HG03432 (cell line): Measurements from ENCODE around the gene EPHA5.

Source experiments
- ATAC-seq: cut with Tn5 transposase; IDR thresholded peaks from one replicate; pipeline ENCODE4 v1.9.1; 2021; ENCODE audit warnings: mild to moderate bottlenecking, moderate library complexity; ENCODE audit not compliant: unreplicated experiment

Gene EPHA5

DNA sequence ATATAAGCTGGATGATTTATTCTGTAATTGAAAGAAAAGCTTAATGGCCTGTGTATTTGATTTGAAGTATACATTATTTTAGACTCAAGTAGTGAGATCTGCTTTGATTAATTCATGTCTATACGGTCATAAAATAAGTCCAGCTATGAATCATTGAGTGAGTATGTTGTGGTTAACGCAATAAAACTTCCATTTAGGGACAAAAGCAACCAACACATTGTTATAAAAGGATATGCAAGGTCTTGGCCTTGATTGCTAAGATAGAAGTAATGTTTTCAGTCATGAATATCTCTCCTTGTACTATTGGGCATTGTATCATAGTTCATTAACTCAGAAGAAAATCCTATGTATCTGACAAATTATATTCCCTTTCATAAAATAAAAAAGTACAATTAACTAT is 162.1 kb downstream of the EPHA5 start:
- no peak for ATAC-seq

DNA sequence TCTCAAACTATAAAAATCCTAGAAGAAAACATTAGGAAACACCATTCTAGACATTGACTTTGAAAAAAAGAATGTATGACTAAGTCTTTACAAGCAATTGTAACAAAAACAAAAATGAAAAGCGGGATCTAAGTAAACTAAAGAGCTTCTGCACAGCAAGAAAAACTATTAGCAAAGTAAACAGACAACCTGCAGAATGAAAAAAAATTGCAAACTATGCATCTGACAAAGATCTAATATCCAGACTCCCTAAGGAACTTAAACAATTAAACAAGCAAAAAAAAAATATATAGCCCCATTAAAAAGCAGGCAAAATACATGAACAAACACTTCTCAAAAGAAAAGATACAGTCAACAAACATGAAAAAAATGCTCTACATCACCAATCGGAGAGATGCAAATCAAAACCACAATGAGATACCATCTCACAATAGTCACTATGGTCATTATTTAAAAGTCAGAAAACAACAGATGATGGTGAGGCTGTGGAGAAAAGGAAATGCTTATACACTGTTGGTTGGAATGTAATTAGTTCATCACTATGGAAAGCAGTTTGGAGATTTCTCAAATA is 168.1 kb downstream of the EPHA5 start:
- ATAC-seq, result no peak

DNA sequence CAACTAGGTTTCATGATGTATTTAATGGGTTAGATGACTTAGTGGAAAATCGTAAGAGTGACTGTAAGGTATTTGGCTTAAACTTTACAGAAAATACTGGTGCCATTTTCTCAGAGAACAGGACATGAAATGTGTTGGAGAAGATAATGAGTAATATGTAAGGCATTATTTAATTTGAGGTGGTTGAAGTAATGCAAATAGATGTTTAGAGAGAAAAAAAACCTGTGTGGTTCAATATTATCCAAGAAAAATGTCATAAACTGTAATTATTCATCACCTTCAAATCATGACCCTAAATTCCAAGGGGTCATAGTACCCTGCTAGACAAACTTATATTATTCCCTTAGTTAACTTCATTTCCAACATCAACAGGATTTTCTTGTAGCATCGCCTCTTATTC is 171.7 kb downstream of the EPHA5 start:
- no peak for ATAC-seq

DNA sequence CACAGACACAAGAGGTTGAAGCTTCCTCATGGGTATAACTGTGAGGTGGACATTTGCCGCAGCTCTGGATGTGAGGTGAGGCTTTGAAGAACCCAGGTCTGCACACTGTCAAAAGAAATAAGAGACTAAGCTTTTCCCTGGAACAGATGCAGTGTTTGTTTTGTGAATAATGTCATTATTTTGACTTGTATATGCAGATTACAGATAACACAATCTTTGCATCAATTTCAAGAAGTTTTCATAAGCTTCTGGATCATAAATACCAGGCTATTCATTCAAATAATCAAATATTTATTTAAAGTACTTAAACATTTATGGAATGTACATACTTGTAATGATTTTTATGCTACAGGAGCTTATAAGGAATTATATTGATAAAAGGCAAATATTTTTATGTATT is 174.8 kb downstream of the EPHA5 start:
- no peak for ATAC-seq

DNA sequence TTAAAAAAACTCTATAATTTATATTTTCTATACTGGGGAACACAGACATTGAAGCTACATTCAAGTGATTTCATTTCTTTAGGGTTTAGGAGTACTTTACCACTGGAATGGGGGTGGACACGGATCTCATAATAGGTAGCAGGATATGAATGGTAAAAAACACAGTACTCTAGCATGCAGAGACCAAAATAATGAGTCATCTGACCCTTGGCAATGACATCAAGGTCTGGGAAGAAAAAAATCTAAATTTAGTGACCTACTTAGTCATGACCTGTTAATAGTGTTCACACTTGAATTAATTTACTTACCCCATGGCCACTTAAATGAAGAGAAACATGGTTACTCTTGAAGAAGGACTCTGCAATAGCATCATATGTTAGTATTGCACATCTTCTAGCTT is 187.9 kb downstream of the EPHA5 start:
- ATAC-seq, result no peak

DNA sequence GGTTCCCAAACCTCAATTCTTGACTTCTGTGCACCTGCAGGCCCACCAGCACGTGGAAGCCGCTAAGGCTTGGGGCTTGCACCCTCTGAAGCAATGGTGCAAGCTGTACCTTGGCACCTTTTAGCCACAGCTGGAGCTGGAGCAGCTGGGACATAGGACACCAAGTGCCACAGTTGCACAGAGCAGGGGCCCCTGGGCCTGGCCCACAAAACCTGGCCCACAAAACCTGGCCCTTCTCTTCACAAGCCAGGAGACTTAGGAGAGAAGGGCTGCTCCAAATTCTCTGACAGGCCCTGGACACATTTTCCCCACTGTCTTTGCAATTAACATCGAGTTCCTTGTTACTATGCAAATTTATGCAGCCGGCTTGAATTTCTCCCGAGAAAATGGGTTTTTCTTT is 197.8 kb downstream of the EPHA5 start:
- no peak for ATAC-seq

DNA sequence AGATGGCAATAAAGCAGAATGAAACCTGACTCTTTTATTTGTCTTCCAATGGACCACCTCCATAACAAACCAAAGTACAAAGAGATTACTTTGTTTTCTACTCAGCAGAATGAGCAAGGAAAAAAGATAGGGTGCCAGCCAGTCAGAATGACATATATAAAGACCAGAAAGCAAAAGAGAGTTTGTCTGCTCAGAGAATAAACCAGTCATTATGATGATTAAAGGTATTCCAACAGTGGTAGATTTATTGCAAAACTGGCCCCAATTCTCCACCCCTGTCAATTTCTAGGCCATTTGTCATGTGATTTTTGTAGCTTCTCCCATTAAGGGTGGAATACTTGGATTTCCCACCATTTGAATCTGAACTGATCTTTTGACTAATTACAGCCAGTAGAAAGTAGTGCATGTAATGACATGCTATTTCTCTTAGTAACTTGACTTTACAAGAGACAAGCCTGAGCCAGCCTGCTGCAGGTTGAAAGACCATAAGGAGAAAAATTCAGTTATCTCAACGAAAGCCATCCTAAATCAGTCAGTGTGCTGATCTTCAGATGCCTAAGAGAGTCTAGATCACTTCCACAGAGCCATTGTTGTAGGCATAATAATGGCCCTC is 203.1 kb downstream of the EPHA5 start:
- no peak for ATAC-seq

DNA sequence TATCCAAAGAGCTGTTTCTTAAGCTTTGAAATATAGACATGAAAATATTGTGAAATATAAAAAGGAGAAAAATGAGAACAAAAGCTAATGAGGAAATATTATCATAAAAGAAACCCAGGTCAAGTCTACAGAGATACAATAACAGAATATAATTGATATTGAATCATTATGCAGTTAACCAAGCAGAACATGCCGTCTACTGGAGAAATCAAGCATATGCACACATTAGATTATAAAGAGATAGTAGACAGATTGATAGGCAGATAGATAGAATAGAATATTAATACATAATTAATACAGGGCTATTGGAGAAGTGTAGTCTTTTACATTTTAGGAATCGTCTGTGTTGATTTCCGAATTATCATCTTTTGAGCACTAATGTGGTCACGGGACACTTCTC is 208.5 kb downstream of the EPHA5 start:
- ATAC-seq, result no peak

DNA sequence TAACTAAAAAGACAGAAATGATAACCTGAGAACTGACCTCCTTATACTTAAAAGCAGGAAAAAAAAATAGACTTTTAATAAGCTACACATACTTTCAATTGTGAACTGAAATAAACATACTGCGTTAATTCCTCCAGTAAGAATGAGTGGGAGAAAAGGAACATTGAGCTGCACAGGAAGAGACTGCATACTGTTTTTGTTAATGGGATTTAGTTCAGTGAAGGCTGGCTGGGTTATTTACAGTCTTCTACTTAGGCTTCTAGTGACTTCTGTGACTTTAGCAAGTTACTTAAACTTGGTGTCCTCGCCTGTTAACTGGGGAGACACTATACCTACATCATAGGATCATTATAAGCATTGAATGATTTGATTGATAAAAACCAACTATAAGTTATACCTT is 213.3 kb downstream of the EPHA5 start:
- ATAC-seq, result no peak

DNA sequence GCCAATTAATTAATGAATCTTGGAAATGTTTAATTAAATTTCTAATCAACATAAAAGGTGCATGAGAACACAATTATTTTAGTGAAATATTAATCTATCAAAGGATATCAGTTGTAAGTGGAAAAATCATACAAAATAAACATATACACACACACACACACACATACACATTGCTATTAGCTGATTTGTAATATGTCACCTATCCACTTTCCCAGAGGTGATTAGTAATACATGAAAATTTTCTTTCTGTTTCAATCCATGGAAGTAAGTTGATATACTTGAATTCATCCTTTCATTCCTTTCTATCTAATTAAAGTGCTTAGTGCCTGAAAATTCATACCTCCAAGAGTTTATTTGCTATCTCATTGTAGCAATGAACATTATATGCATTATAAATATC is 213.7 kb downstream of the EPHA5 start:
- no peak for ATAC-seq

DNA sequence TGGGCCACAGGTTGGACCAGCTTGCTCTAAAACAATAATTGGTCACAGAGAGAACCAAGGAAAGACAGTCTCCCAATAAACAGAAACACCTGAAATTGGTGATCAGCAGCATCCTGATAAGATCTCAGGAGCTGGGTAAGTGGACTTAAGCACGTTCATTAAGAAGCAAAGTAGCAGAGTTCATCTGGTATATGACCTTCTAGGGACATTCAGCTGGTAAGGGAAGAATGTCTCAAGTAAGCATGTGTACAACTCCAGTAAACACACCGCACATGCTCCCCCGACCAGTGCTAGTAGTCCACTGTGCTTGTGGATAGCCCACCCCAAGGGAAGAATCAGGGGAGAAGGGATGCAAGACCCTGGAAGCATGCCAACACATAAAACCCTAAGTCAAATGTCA is 216.9 kb downstream of the EPHA5 start:
- ATAC-seq, result no peak

DNA sequence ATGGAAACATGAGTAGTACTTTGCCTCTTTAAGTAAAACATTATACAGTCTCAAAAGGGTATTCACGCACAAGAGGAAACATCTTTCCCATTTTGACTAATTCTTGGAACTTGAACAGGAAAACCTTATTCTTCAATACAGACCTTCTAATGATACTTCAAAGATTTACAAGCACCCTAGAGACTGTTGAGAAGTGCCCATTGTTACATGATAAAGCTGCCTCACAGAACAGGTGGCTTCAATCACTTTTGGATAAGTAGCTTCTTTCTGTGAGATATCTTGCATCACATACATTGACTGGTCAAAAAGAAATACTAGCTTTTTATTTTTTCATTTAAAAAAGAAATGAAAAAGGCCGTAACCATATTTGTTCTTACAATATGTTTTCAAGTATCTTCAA is 219.4 kb downstream of the EPHA5 start:
- peak; percentile 44 for ATAC-seq

DNA sequence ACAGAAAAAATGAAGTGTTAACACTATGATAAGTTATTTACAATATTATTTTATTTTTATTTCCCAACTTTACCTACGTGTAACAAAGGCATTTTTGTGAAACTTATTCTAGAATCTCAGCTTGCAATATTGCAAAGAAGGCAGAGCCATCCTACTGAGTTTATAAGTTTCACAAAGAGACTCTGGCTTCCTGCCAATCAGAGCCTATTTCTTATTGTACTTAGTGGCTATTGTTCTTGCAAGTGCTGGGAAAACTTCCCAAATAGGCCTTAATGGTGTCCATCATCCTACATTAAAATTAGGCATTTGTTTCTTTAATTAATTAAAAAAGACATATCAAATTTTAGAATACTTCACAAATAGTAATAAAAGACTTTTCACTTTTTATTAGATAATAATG is 233.2 kb downstream of the EPHA5 start:
- ATAC-seq, result no peak

DNA sequence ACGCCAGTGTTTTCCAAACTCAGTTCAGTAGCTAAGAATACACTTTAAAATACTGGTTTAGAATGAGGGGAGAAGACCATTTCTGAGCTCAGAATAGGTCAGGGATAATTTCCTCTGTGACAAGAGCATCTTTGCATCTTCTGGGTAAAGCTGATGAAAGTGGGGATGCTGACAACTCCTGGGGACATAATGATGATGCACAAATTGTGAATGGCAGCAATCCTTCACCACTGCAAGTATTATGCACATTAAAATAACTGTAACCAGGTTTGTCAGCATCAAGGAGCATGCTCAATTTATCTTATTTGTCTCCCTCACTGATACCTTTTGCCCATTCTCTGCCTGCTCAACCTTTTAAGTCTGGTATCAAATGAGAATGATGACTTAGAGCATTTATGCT is 248.2 kb downstream of the EPHA5 start:
- ATAC-seq, result no peak

DNA sequence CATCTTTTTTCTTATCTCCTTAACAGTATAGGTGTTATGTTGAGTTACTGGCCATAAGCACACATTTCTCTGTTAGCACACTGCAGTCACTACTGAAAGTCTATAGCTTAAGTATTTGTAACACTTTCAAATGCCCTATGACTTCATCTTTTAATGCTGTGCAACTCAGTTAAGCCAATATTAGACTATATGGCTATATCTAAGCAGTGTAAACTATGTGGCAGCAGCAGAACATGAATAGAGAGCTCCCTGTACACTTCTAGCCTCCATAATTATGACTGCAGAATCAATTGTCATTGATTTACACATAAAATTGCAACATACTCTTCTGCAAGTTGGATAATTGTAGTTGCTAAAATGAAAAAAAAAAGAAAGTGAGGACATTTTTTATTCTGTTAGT is 250.3 kb downstream of the EPHA5 start:
- ATAC-seq, result no peak

DNA sequence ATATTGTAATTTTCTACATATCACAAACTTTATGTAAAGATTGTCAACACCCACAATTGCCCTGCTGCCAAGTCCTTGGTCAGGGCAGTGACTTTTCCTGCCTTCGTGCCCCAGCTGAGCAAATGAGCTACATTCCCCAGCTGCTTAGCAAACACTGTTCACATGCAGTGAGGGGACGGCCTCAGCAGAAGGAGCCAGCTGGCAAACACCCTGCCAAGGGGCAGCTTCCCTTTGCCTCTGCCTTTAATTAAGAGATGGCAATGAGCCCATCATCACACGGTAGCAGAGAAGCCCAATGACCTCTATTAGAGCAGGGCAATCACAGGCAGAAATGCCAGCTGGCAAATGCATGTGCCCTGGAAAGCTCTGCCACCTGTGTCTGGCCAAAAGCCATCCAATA is 253.4 kb downstream of the EPHA5 start:
- ATAC-seq, result no peak

DNA sequence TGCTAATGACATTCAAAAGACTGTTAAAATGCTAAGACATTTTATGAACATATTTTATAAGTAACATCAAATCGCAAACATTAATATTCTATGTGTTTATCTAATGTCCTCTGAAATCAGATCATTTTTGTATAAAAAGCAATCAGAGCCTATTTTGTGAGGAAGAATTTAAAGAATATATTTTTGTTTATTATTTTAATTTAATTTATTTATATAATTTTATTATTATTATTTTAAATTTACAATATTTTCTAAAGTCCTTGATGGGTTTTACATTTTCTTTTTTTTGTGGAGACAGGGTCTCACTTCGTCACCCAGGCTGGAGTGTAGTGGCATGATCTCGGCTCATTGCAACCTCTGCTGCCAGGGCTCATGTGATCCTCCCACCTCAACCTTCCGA is 262.8 kb downstream of the EPHA5 start:
- no peak for ATAC-seq

DNA sequence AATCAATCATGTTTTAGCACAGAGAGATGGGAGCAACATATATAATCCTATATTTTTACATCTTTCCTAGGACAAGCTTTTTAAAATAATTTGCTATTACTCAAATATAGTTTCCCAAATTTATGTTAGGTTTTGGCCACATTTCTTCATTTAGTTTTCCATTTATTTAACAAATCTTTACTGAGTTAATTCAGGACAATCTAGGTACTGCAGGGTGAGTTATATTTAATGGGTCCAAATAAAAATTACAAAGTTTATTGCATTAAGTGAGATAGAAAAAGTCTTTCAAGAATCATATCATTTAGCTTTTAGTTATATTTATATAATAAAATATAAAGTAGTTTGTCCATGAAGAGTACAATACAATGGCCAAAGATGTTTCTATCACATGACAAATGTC is 269.2 kb downstream of the EPHA5 start:
- ATAC-seq, result no peak

DNA sequence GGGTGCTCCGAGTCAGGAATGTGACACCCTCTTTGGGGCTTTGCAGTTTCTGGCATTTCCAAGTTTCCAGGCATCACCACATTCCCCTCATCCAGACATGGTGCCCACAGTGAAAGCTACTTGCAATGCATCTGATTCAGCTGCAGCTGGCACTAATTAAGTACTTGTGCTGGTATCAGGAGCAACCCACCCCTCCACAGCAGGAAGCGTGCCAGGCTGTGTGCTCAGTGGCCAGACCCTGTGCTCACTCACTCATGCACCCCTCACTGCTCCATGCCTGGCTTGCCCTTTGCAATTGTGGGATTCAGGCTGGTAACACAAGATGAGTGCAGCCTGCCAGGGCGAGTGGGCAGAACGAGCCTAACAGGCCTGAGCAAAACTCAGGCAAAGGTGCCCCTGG is 271.2 kb downstream of the EPHA5 start:
- no peak for ATAC-seq

DNA sequence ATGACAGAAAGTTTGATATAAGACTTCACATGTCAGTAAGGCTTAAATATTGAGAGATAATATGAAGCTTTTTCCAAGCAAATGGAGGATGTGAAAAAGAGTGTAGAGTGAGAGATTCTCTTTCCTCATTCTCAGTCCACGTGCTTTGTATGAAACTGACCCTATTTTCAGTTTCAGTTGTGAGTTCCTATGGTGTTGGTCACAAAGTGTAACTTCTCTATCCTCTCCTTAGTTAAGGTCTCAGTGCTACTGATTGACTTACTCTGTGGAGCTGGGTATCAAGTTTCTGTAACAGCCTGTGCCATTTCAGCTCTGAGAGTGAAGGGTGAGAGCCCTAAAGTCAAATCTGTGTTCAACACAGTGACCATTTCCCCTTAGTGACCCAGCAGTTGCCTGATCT is 277.2 kb downstream of the EPHA5 start:
- peak; percentile 69 for ATAC-seq

DNA sequence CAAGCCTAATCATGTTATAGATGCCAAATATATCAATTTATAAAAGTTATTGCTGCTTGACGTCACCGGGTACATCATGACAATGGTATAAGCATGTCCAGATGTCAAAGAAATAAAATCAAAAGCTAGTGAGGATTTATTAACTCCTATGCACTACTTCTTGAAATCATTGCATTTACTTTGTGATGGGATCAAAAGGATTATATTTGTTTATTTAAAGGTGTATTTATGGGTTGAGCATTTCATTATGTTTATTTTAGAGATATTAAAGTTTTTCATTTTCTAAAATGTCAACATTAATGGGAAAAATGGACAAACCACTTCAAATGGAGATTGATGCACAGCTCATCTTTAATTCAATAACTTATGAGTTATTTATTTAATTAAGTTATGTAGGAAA is 277.8 kb downstream of the EPHA5 start:
- ATAC-seq, result no peak

DNA sequence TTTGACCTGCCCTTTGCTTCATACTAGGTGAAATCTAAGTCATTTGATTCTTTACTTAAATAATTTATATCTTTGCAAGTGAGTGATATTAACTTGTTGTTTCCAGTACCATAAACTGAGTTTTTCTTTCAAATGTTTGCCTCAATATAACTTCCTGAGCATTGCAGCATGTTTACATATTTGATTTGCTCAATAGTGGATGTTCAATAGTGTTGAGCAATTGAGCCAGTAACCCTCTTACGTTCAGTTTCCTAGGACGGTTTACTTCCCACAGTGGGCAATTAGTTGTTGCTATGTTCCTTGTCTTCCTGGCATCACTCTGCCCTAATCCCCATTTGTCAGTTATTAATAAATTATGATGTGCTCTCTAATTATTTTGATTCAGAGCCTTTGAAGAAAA is 278.5 kb downstream of the EPHA5 start:
- no peak for ATAC-seq

DNA sequence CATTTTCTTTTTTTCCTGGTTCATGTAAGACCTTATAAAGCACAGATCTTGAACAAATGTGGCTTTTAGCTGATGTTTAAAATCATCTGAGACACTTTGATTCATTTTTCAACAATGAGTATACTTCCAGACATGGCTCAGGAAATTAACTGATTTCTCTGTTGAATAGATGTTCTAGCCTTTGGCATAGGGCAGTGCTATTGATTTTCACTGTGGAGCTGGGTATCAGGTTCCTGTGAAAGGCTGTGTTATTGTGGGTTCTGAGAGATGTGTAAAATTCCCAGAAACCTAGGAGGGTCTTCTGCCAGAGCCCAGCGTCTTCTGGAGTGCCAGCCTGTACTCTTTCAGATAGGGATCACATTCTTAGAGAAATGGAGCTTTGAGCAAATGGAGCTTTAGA is 278.9 kb downstream of the EPHA5 start:
- ATAC-seq, result no peak
